SU-DHL-6 (cell line): ENCODE measurements around the gene THY1.

Source experiments
- CTCF ChIP-seq: fragments of 200-600 bp; sonication (generic); IDR thresholded peaks from one replicate; pipeline ENCODE4 v1.5.1; 2017; ENCODE audit warnings: antibody characterized with exemption, mild to moderate bottlenecking, low read length, moderate library complexity; ENCODE audit not compliant: insufficient read depth, poor library complexity, severe bottlenecking
- EZH2phosphoT487 ChIP-seq: fragments of 200-600 bp; sonication (generic), shearing (Covaris generic); conservative IDR thresholded peaks from 2 replicates; pipeline ENCODE4 v1.6.1; 2018; ENCODE audit warnings: mild to moderate bottlenecking, antibody characterized with exemption, low read length, moderate library complexity, mixed read lengths

GRCh38 chr11:119469506-119469905 is 46.5 kb upstream of the THY1 start:
- TF ChIP-seq CTCF (no peak), EZH2phosphoT487 (no peak)
